A673 (cell line): Measurements from ENCODE around the gene PIGU. TPM values are rescaled to one million over a fixed set of nuclear protein-coding genes. Genes with fewer than 3 reads are reported as not detected.

Source experiments
- BruUV-seq: library from RNA; stranded (reverse); fragments of 400-500 nt; replicated peaks from 2 replicates; lab custom pipeline; 2021; lab: Mats Ljungman, UMichigan
- CTCF ChIA-PET: fragments of 300-600 bp; sonication (Branson Sonifier 250); formaldehyde crosslinking; loops from one replicate; lab custom pipeline; 2022; ENCODE audit warnings: antibody characterized with exemption; lab: Charles Lee
- POLR2A ChIA-PET: fragments of 300-600 bp; sonication (Branson Sonifier 250); formaldehyde crosslinking; loops from one replicate; lab custom pipeline; 2022; ENCODE audit warnings: antibody characterized with exemption; ENCODE audit not compliant: low non-redundant PET; lab: Charles Lee
- DNase-seq: peaks from one replicate; pipeline ENCODE4 v3.0.0-alpha.2; 2015; ENCODE audit warnings: low spot score
- H3K27ac ChIP-seq: fragments of 200-600 bp; sonication (generic); 2 replicates; pipeline ENCODE4 v1.5.1; 2016; ENCODE audit warnings: mixed run types, low read depth, mild to moderate bottlenecking, mixed read lengths, antibody characterized with exemption, low read length; ENCODE audit not compliant: poor library complexity, severe bottlenecking
- H3K27me3 ChIP-seq: fragments of 200-600 bp; sonication (generic); replicated peaks from 2 replicates; pipeline ENCODE4 v1.6.1; 2017; ENCODE audit warnings: mixed run types, low read depth, mild to moderate bottlenecking, mixed read lengths, antibody characterized with exemption, low read length; ENCODE audit not compliant: insufficient read depth, poor library complexity
- H3K36me3 ChIP-seq: fragments of 200-600 bp; sonication (generic); 2 replicates; pipeline ENCODE4 v1.6.1; 2016; ENCODE audit warnings: mixed run types, mild to moderate bottlenecking, mixed read lengths, antibody characterized with exemption, low read length; ENCODE audit not compliant: insufficient read depth, poor library complexity, severe bottlenecking
- H3K4me1 ChIP-seq: fragments of 200-600 bp; sonication (generic); 2 replicates; pipeline ENCODE4 v1.6.1; 2017; ENCODE audit warnings: mixed run types, mild to moderate bottlenecking, mixed read lengths, antibody characterized with exemption, low read length; ENCODE audit not compliant: insufficient read depth, poor library complexity, severe bottlenecking
- H3K4me3 ChIP-seq: fragments of 200-600 bp; sonication (generic); 2 replicates; pipeline ENCODE4 v1.5.1; 2016; ENCODE audit warnings: low read depth, mixed run types, mild to moderate bottlenecking, mixed read lengths, low read length; ENCODE audit not compliant: poor library complexity, severe bottlenecking
- H3K9me3 ChIP-seq: fragments of 200-600 bp; sonication (generic); 2 replicates; pipeline ENCODE4 v1.6.1; 2016; ENCODE audit warnings: mixed run types, low read depth, mild to moderate bottlenecking, mixed read lengths, antibody characterized with exemption, low read length; ENCODE audit not compliant: poor library complexity, severe bottlenecking
- CTCF ChIP-seq: fragments of 300-800, 200-600 bp; sonication (generic); conservative IDR thresholded peaks from 2 replicates; pipeline ENCODE4 v1.5.1; 2017; ENCODE audit warnings: low read depth, mild to moderate bottlenecking, antibody characterized with exemption, low read length, moderate library complexity, mixed read lengths
- EZH2 ChIP-seq: fragments of 200-600 bp; sonication (generic); IDR thresholded peaks from 2 replicates; pipeline ENCODE4 v1.6.1; 2017; ENCODE audit warnings: borderline replicate concordance, low read depth, mild to moderate bottlenecking, mixed read lengths, antibody characterized with exemption, low read length; ENCODE audit not compliant: poor library complexity, severe bottlenecking
- intact Hi-C: fragments of 100-400 bp; cut with micrococcal nuclease; formaldehyde crosslinking; loops from one replicate; pipeline ENCODE4 v1.10.0; 2022; ENCODE audit not compliant: unreplicated experiment
- total RNA-seq: library from RNA; stranded (reverse); gene quantifications from 2 replicates; pipeline ENCODE4 v1.2.3, GENCODE V29; 2021

The PIGU gene
- total RNA-seq, 1 experiment from 2014 or later: 31.4 TPM

- CTCF ChIA-PET: interaction anchor here (1.1 kb wide), 1 partner anchor 27 kb away, joined by 3 read pairs; no protein-coding TSS in a partner anchor
- intact Hi-C loops: no loop called here
- Histone ChIP-seq H3K9me3 (no peaks in the 10 kb centered on the region), H3K4me3 (no peak overlapping the region), H3K27ac (no peak overlapping the region), H3K4me1 (no peaks in the 10 kb centered on the region), H3K36me3 (peaks cover 16% of the 10 kb centered on the region), H3K27me3 (no peaks in the 10 kb centered on the region)
- POLR2A ChIA-PET: interaction anchor here (0.5 kb wide), 1 partner anchor 50 kb away, joined by 3 read pairs; no protein-coding TSS in a partner anchor
- DNase-seq: no peak
- no TSS peak for BruUV-seq
- TF ChIP-seq CTCF (no peak), EZH2 (no peak)
Observed at GRCh38 chr20:34544109-34544796, 132.6 kb downstream of the PIGU start.

GRCh38 chr20:34543463-34544056, 133.3 kb downstream of the PIGU start:
- no peak for DNase-seq
- no peak overlapping the region for H3K4me3 ChIP-seq
- H3K27me3 ChIP-seq: no peaks in the 10 kb centered on the region
- no peaks in the 10 kb centered on the region for H3K4me1 ChIP-seq
- intact Hi-C loops: no loop called here
- no TSS peak for BruUV-seq
- H3K9me3 ChIP-seq: no peaks in the 10 kb centered on the region
- peaks cover 16% of the 10 kb centered on the region for H3K36me3 ChIP-seq
- CTCF ChIA-PET: no interaction called here
- TF ChIP-seq EZH2 (no peak), CTCF (no peak)
- POLR2A ChIA-PET: no interaction called here
- H3K27ac ChIP-seq: no peak overlapping the region

GRCh38 chr20:34542439-34542838, 134.5 kb downstream of the PIGU start:
- no peaks in the 10 kb centered on the region for H3K4me1 ChIP-seq
- no peak overlapping the region for H3K4me3 ChIP-seq
- BruUV-seq: no TSS peak
- POLR2A ChIA-PET: no interaction called here
- CTCF ChIA-PET: no interaction called here
- intact Hi-C loops: no loop called here
- H3K27me3 ChIP-seq: no peaks in the 10 kb centered on the region
- H3K9me3 ChIP-seq: no peaks in the 10 kb centered on the region
- H3K36me3 ChIP-seq: peaks cover 19% of the 10 kb centered on the region
- no peak for DNase-seq
- TF ChIP-seq EZH2 (no peak), CTCF (no peak)
- no peak overlapping the region for H3K27ac ChIP-seq
